ENCODE measurements around the gene CPNE6.

DNA sequence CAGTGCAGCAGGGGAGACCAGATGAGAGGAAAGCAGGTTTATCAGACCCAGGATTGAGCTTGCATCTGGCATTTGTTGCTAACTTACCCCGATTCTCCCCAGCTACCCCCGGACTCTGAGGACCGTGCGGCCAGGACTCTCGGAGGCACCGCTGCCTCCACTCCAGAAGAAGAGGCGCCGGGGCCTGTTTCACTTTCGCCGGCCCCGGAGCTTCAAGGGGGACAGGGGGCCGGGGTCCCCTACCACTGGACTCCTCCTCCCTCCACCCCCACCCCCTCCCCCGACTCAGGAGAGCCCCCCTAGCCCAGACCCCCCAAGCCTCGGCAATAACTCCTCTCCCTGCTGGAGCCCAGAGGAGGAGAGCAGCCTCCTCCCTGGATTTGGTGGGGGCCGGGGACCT lies 6.5 kb upstream of the CPNE6 start:
- no peak for TF ChIP-seq MAX (IDR thresholded peaks at IDR 0.05; ENCODE audit: low read depth)
- no peak for TF ChIP-seq CTCF (IDR thresholded peaks at IDR 0.05)
- TF ChIP-seq RXRA (IDR thresholded peaks at IDR 0.05; ENCODE audit: borderline replicate concordance, low read depth) = no peak
- no peak for TF ChIP-seq GABPA (IDR thresholded peaks at IDR 0.05; ENCODE audit: low read depth)
- TF ChIP-seq MEF2A (IDR thresholded peaks at IDR 0.05; ENCODE audit: borderline replicate concordance, low read depth) = no peak
- TF ChIP-seq USF2 (IDR thresholded peaks at IDR 0.05; ENCODE audit: borderline replicate concordance, low read depth, low read length) = no peak

Data from SK-N-SH (cell line).